Type B pancreatic cell (in vitro differentiated cells): ENCODE data around the gene MPST. TPM values are rescaled to one million over a fixed set of nuclear protein-coding genes. Genes with fewer than 3 reads are reported as not detected.

ENCODE experiments used
- DNase-seq: peaks from one replicate; pipeline ENCODE4 v3.0.0; 2021; ENCODE audit warnings: mixed read lengths; ENCODE audit not compliant: unreplicated experiment; ENCODE audit errors: extremely low spot score
- H3K27ac Mint-ChIP-seq: 2 replicates; pipeline ENCODE4 v1.8.0; 2021; ENCODE audit warnings: mild to moderate bottlenecking, mixed read lengths
- H3K27me3 Mint-ChIP-seq: 2 replicates; pipeline ENCODE4 v1.8.0; 2021; ENCODE audit warnings: mixed read lengths
- H3K36me3 Mint-ChIP-seq: 2 replicates; pipeline ENCODE4 v1.8.0; 2021; ENCODE audit warnings: mixed read lengths
- H3K4me1 Mint-ChIP-seq: one replicate; pipeline ENCODE4 v1.8.0; 2021; ENCODE audit warnings: mixed read lengths; ENCODE audit not compliant: unreplicated experiment
- H3K4me3 Mint-ChIP-seq: 2 replicates; pipeline ENCODE4 v1.8.0; 2021; ENCODE audit warnings: mild to moderate bottlenecking, mixed read lengths
- H3K9me3 Mint-ChIP-seq: 2 replicates; pipeline ENCODE4 v1.8.0; 2021; ENCODE audit warnings: mixed read lengths
- CTCF ChIP-seq: fragments of 200-600 bp; sonication (generic); conservative IDR thresholded peaks from 2 replicates; pipeline ENCODE4 v1.5.0; 2021; ENCODE audit warnings: antibody characterized with exemption, mild to moderate bottlenecking
- total RNA-seq: library from RNA; stranded (reverse); gene quantifications from 2 replicates; pipeline ENCODE4 v1.2.1, GENCODE V29; 2021; ENCODE audit warnings: low replicate concordance

The MPST gene
- total RNA-seq, 1 donor from 2014 or later: 71.3 TPM

- DNase-seq: no peak
- no peak overlapping the region for H3K27ac Mint-ChIP-seq
- peaks cover 60% of the 10 kb centered on the region for H3K27me3 Mint-ChIP-seq
- no peak for TF ChIP-seq CTCF
- H3K4me3 Mint-ChIP-seq: no peak overlapping the region
- no peaks in the 10 kb centered on the region for H3K4me1 Mint-ChIP-seq
- no peaks in the 10 kb centered on the region for H3K36me3 Mint-ChIP-seq
- H3K9me3 Mint-ChIP-seq: no peaks in the 10 kb centered on the region
Observed at GRCh38 chr22:37072673-37073072, 53.1 kb downstream of the MPST start.

GRCh38 chr22:37074537-37074936 lies 55.0 kb downstream of the MPST start:
- H3K4me3 Mint-ChIP-seq: no peak overlapping the region
- H3K27me3 Mint-ChIP-seq: peaks cover 58% of the 10 kb centered on the region
- H3K27ac Mint-ChIP-seq: no peak overlapping the region
- H3K4me1 Mint-ChIP-seq: peaks cover 4% of the 10 kb centered on the region
- no peaks in the 10 kb centered on the region for H3K9me3 Mint-ChIP-seq
- H3K36me3 Mint-ChIP-seq: no peaks in the 10 kb centered on the region
- DNase-seq: no peak
- TF ChIP-seq CTCF: no peak

GRCh38 chr22:37075046-37075445 lies 55.5 kb downstream of the MPST start:
- peaks cover 53% of the 10 kb centered on the region for H3K27me3 Mint-ChIP-seq
- H3K4me3 Mint-ChIP-seq: no peak overlapping the region
- DNase-seq: no peak
- peaks cover 4% of the 10 kb centered on the region for H3K4me1 Mint-ChIP-seq
- TF ChIP-seq CTCF: no peak
- no peaks in the 10 kb centered on the region for H3K36me3 Mint-ChIP-seq
- H3K9me3 Mint-ChIP-seq: no peaks in the 10 kb centered on the region
- no peak overlapping the region for H3K27ac Mint-ChIP-seq

- H3K27ac Mint-ChIP-seq: no peak overlapping the region
- no peaks in the 10 kb centered on the region for H3K9me3 Mint-ChIP-seq
- H3K4me1 Mint-ChIP-seq: peaks cover 4% of the 10 kb centered on the region
- no peak for DNase-seq
- no peaks in the 10 kb centered on the region for H3K36me3 Mint-ChIP-seq
- TF ChIP-seq CTCF: no peak
- H3K4me3 Mint-ChIP-seq: no peak overlapping the region
- H3K27me3 Mint-ChIP-seq: peaks cover 49% of the 10 kb centered on the region
Observed at GRCh38 chr22:37075822-37076433, 56.4 kb downstream of the MPST start.

- Mint-ChIP-seq H3K36me3 (no peaks in the 10 kb centered on the region), H3K4me1 (peaks cover 4% of the 10 kb centered on the region), H3K27me3 (peaks cover 53% of the 10 kb centered on the region), H3K9me3 (no peaks in the 10 kb centered on the region), H3K4me3 (no peak overlapping the region), H3K27ac (no peak overlapping the region)
- DNase-seq: no peak
- peak; percentile 97 for TF ChIP-seq CTCF
Observed at GRCh38 chr22:37077802-37078448, 58.4 kb downstream of the MPST start.
